Measurements from ENCODE around the gene CAPN3. TPM values are rescaled to one million over a fixed set of nuclear protein-coding genes. Genes with fewer than 3 reads are reported as not detected.

CAPN3 gene
- total RNA-seq, 4 donors from 2014 or later = 96.8 to 263 (median 163) TPM

- intact Hi-C loops (cut with DNase I; ENCODE audit: low total_unique reads) (loop anchor here (5.0 kb wide), 1 partner anchor 85 kb away; no protein-coding TSS in a partner anchor), in situ Hi-C loops (cut with MboI; ENCODE audit: low sequenced_read_pairs in 4 of 4) (no loop called here)
- peaks cover 71 to 75% of the 10 kb centered on the region in 2 donors for H3K4me1 ChIP-seq
- peak overlapping the region in 1 of 4 donors; percentile 23 for H3K4me3 ChIP-seq
- TF ChIP-seq CTCF (IDR thresholded peaks at IDR 0.05 in 4 of 5, conservative IDR thresholded peaks at IDR 0.05 in 1 of 5) (no peak), POLR2A (IDR thresholded peaks at IDR 0.05) (peak; percentile 63 to 72)
- DNase-seq = peak; percentile 71 to 87
- no peaks in the 10 kb centered on the region for H3K27me3 ChIP-seq
- H3K36me3 ChIP-seq = peaks cover 0 to 7% of the 10 kb centered on the region in 2 donors
- H3K9me3 ChIP-seq = no peaks in the 10 kb centered on the region
- peak; percentile 93 to 96 for ATAC-seq
- H3K27ac ChIP-seq = peak overlapping the region; percentile 93 to 97 (median 96)
Observed at GRCh38 chr15:42367041-42367440, 7.7 kb downstream of the CAPN3 start.

GRCh38 chr15:42368096-42368495 is 8.8 kb downstream of the CAPN3 start:
- Histone ChIP-seq H3K36me3 (peaks cover 0 to 7% of the 10 kb centered on the region in 2 donors), H3K4me1 (peaks cover 65 to 69% of the 10 kb centered on the region in 2 donors), H3K4me3 (no peak overlapping the region), H3K27me3 (no peaks in the 10 kb centered on the region), H3K9me3 (no peaks in the 10 kb centered on the region), H3K27ac (peak overlapping the region; percentile 93 to 97 (median 96))
- intact Hi-C loops (cut with DNase I; ENCODE audit: low total_unique reads) (loop anchor here (5.0 kb wide), 1 partner anchor 84 kb away; no protein-coding TSS in a partner anchor), in situ Hi-C loops (cut with MboI; ENCODE audit: low sequenced_read_pairs in 4 of 4) (no loop called here)
- ATAC-seq (no peak), DNase-seq (no peak)
- TF ChIP-seq CTCF (IDR thresholded peaks at IDR 0.05 in 4 of 5, conservative IDR thresholded peaks at IDR 0.05 in 1 of 5) = no peak
- TF ChIP-seq POLR2A (IDR thresholded peaks at IDR 0.05) = no peak

- Histone ChIP-seq H3K4me1 (peaks cover 67 to 68% of the 10 kb centered on the region in 2 donors), H3K27me3 (no peaks in the 10 kb centered on the region), H3K27ac (peak overlapping the region; percentile 93 to 97 (median 96)), H3K9me3 (no peaks in the 10 kb centered on the region), H3K4me3 (no peak overlapping the region), H3K36me3 (peaks cover 0 to 7% of the 10 kb centered on the region in 2 donors)
- peak in 1 of 5 experiments; percentile 18 for TF ChIP-seq CTCF (IDR thresholded peaks at IDR 0.05 in 4 of 5, conservative IDR thresholded peaks at IDR 0.05 in 1 of 5)
- TF ChIP-seq POLR2A (IDR thresholded peaks at IDR 0.05) = no peak
- intact Hi-C loops (cut with DNase I; ENCODE audit: low total_unique reads) = no loop called here
- ATAC-seq = no peak
- in situ Hi-C loops (cut with MboI; ENCODE audit: low sequenced_read_pairs in 4 of 4) = no loop called here
- DNase-seq = no peak
Observed at GRCh38 chr15:42371096-42371495, 11.8 kb downstream of the CAPN3 start.

- intact Hi-C loops (cut with DNase I; ENCODE audit: low total_unique reads) (no loop called here), in situ Hi-C loops (cut with MboI; ENCODE audit: low sequenced_read_pairs in 4 of 4) (no loop called here)
- Histone ChIP-seq H3K9me3 (no peaks in the 10 kb centered on the region), H3K36me3 (peaks cover 0 to 7% of the 10 kb centered on the region in 2 donors), H3K4me3 (no peak overlapping the region), H3K4me1 (peaks cover 55 to 56% of the 10 kb centered on the region in 2 donors), H3K27ac (peak overlapping the region; percentile 93 to 97 (median 96)), H3K27me3 (no peaks in the 10 kb centered on the region)
- TF ChIP-seq CTCF (IDR thresholded peaks at IDR 0.05 in 4 of 5, conservative IDR thresholded peaks at IDR 0.05 in 1 of 5) = no peak
- no peak for TF ChIP-seq POLR2A (IDR thresholded peaks at IDR 0.05)
- peak; percentile 43 to 66 for DNase-seq
- ATAC-seq = peak; percentile 20 to 37
Observed at GRCh38 chr15:42373274-42373673, 14.0 kb downstream of the CAPN3 start.

GRCh38 chr15:42373936-42374335 is 14.6 kb downstream of the CAPN3 start:
- Histone ChIP-seq H3K36me3 (peaks cover 0 to 7% of the 10 kb centered on the region in 2 donors), H3K4me3 (no peak overlapping the region), H3K27me3 (no peaks in the 10 kb centered on the region), H3K27ac (peak overlapping the region; percentile 93 to 97 (median 96)), H3K4me1 (peaks cover 48 to 49% of the 10 kb centered on the region in 2 donors), H3K9me3 (no peaks in the 10 kb centered on the region)
- in situ Hi-C loops (cut with MboI; ENCODE audit: low sequenced_read_pairs in 4 of 4) = no loop called here
- TF ChIP-seq POLR2A (IDR thresholded peaks at IDR 0.05) (no peak), CTCF (IDR thresholded peaks at IDR 0.05 in 4 of 5, conservative IDR thresholded peaks at IDR 0.05 in 1 of 5) (no peak)
- ATAC-seq (no peak), DNase-seq (no peak)
- intact Hi-C loops (cut with DNase I; ENCODE audit: low total_unique reads) = no loop called here
